Measurements from ENCODE around the gene PDE11A. TPM values are rescaled to one million over a fixed set of nuclear protein-coding genes. Genes with fewer than 3 reads are reported as not detected.
A peak's percentile ranks its signal among the peaks of the same experiment; 100 is the strongest.
"Not testable (repeated sequence)": the region's sequence is repeated elsewhere in the genome, so short reads cannot be mapped to it uniquely, and the experiment has no call there.

The PDE11A gene
- polyA plus RNA-seq, 6 donors from 2014 or later, result not detected

GRCh38 chr2:178068823-178069454 lies 3.6 kb downstream of the PDE11A start:
- Mint-ChIP-seq H3K4me3 (no peak overlapping the region), H3K27ac (no peak overlapping the region), H3K36me3 (no peaks in the 10 kb centered on the region), H3K4me1 (peaks cover 0 to 11% (median 6%) of the 10 kb centered on the region in 3 donors), H3K27me3 (peaks cover 33 to 50% (median 41%) of the 10 kb centered on the region in 3 donors), H3K9me3 (peaks cover 0 to 6% (median 0%) of the 10 kb centered on the region in 7 donors)
- ATAC-seq (ENCODE audit: low read depth in 2 of 2) (no peak), DNase-seq (no peak)

GRCh38 chr2:178066890-178067669 lies 5.5 kb downstream of the PDE11A start:
- H3K36me3 Mint-ChIP-seq, result no peaks in the 10 kb centered on the region
- peaks cover 0 to 6% (median 0%) of the 10 kb centered on the region in 7 donors for H3K9me3 Mint-ChIP-seq
- H3K4me1 Mint-ChIP-seq, result no peaks in the 10 kb centered on the region
- ATAC-seq (ENCODE audit: low read depth in 2 of 2), result no peak
- no peak overlapping the region for H3K27ac Mint-ChIP-seq
- no peak for DNase-seq
- H3K4me3 Mint-ChIP-seq, result no peak overlapping the region
- H3K27me3 Mint-ChIP-seq, result peaks cover 22 to 32% (median 28%) of the 10 kb centered on the region in 3 donors

GRCh38 chr2:178066324-178066723 lies 6.3 kb downstream of the PDE11A start:
- H3K4me3 Mint-ChIP-seq, result no peak overlapping the region
- ATAC-seq (ENCODE audit: low read depth in 2 of 2) (no peak), DNase-seq (no peak)
- no peaks in the 10 kb centered on the region for H3K36me3 Mint-ChIP-seq
- no peak overlapping the region for H3K27ac Mint-ChIP-seq
- H3K27me3 Mint-ChIP-seq, result peaks cover 15 to 25% (median 24%) of the 10 kb centered on the region in 3 donors
- H3K9me3 Mint-ChIP-seq, result peaks cover 0 to 6% (median 0%) of the 10 kb centered on the region in 7 donors
- no peaks in the 10 kb centered on the region for H3K4me1 Mint-ChIP-seq

- Mint-ChIP-seq H3K4me1 (no peaks in the 10 kb centered on the region), H3K27me3 (no peaks in the 10 kb centered on the region), H3K27ac (no peak overlapping the region), H3K36me3 (no peaks in the 10 kb centered on the region), H3K9me3 (peaks cover 0 to 1% (median 0%) of the 10 kb centered on the region in 7 donors), H3K4me3 (no peak overlapping the region)
- no peak for DNase-seq
- no peak for ATAC-seq (ENCODE audit: low read depth in 2 of 2)
These were observed 12.9 kb downstream of the PDE11A start for GRCh38 chr2:178059681-178060080.

GRCh38 chr2:178059111-178059510 lies 13.5 kb downstream of the PDE11A start:
- ATAC-seq (ENCODE audit: low read depth in 2 of 2) (no peak), DNase-seq (no peak)
- H3K27me3 Mint-ChIP-seq, result no peaks in the 10 kb centered on the region
- H3K9me3 Mint-ChIP-seq, result peaks cover 0 to 1% (median 0%) of the 10 kb centered on the region in 7 donors
- no peaks in the 10 kb centered on the region for H3K4me1 Mint-ChIP-seq
- no peak overlapping the region for H3K27ac Mint-ChIP-seq
- H3K4me3 Mint-ChIP-seq, result no peak overlapping the region
- no peaks in the 10 kb centered on the region for H3K36me3 Mint-ChIP-seq

GRCh38 chr2:178057179-178057680 lies 15.3 kb downstream of the PDE11A start:
- no peak for ATAC-seq (ENCODE audit: low read depth in 2 of 2)
- Mint-ChIP-seq H3K27me3 (no peaks in the 10 kb centered on the region), H3K4me3 (no peak overlapping the region), H3K4me1 (no peaks in the 10 kb centered on the region), H3K9me3 (peaks cover 0 to 3% (median 0%) of the 10 kb centered on the region in 7 donors), H3K27ac (no peak overlapping the region), H3K36me3 (no peaks in the 10 kb centered on the region)
- DNase-seq, result no peak

- ATAC-seq (ENCODE audit: low read depth in 2 of 2) (no peak), DNase-seq (no peak)
- H3K9me3 Mint-ChIP-seq, result peaks cover 0 to 3% (median 0%) of the 10 kb centered on the region in 7 donors
- no peak overlapping the region for H3K4me3 Mint-ChIP-seq
- H3K36me3 Mint-ChIP-seq, result no peaks in the 10 kb centered on the region
- peak overlapping the region in 1 of 6 donors; percentile 5 for H3K27ac Mint-ChIP-seq
- no peaks in the 10 kb centered on the region for H3K27me3 Mint-ChIP-seq
- H3K4me1 Mint-ChIP-seq, result no peaks in the 10 kb centered on the region
These were observed 16.2 kb downstream of the PDE11A start for GRCh38 chr2:178056345-178056744.

- not testable (repeated sequence) for DNase-seq, H3K9me3 Mint-ChIP-seq
These were observed 21.3 kb downstream of the PDE11A start for GRCh38 chr2:178051257-178051656.

GRCh38 chr2:178047391-178047790 lies 25.2 kb downstream of the PDE11A start:
- H3K27me3 Mint-ChIP-seq, result peaks cover 0 to 13% (median 8%) of the 10 kb centered on the region in 3 donors
- H3K27ac Mint-ChIP-seq, result no peak overlapping the region

More at GRCh38 chr2:178051257-178051656, 21.3 kb downstream of the PDE11A start:
- not testable (repeated sequence) for H3K4me1 Mint-ChIP-seq; H3K27ac Mint-ChIP-seq; H3K36me3 Mint-ChIP-seq; ATAC-seq (ENCODE audit: low read depth in 2 of 2); H3K4me3 Mint-ChIP-seq; H3K27me3 Mint-ChIP-seq

GRCh38 chr2:178044836-178045235 lies 27.7 kb downstream of the PDE11A start:
- Mint-ChIP-seq H3K4me3 (no peak overlapping the region), H3K9me3 (peaks cover 0 to 3% (median 0%) of the 10 kb centered on the region in 7 donors), H3K27me3 (peaks cover 0 to 5% (median 3%) of the 10 kb centered on the region in 3 donors), H3K27ac (no peak overlapping the region), H3K4me1 (no peaks in the 10 kb centered on the region), H3K36me3 (no peaks in the 10 kb centered on the region)
- ATAC-seq (ENCODE audit: low read depth in 2 of 2), result no peak
- DNase-seq, result no peak

More at GRCh38 chr2:178047391-178047790, 25.2 kb downstream of the PDE11A start:
- no peak for ATAC-seq (ENCODE audit: low read depth in 2 of 2)
- Mint-ChIP-seq H3K9me3 (peaks cover 0 to 3% (median 0%) of the 10 kb centered on the region in 7 donors), H3K36me3 (no peaks in the 10 kb centered on the region), H3K4me3 (no peak overlapping the region), H3K4me1 (no peaks in the 10 kb centered on the region)
- DNase-seq, result no peak

- no peak overlapping the region for H3K4me3 Mint-ChIP-seq
- ATAC-seq (ENCODE audit: low read depth in 2 of 2), result no peak
These were observed 29.3 kb downstream of the PDE11A start for GRCh38 chr2:178043266-178043665.

GRCh38 chr2:178033583-178033982 lies 39.0 kb downstream of the PDE11A start:
- H3K9me3 Mint-ChIP-seq, result peaks cover 11 to 37% (median 26%) of the 10 kb centered on the region in 7 donors
- H3K27me3 Mint-ChIP-seq, result not testable (repeated sequence)

More at GRCh38 chr2:178043266-178043665, 29.3 kb downstream of the PDE11A start:
- Mint-ChIP-seq H3K36me3 (no peaks in the 10 kb centered on the region), H3K9me3 (peaks cover 0 to 3% (median 0%) of the 10 kb centered on the region in 7 donors), H3K27ac (no peak overlapping the region), H3K4me1 (no peaks in the 10 kb centered on the region), H3K27me3 (peaks cover 0 to 8% (median 3%) of the 10 kb centered on the region in 3 donors)
- no peak for DNase-seq

GRCh38 chr2:178029342-178029741 lies 43.2 kb downstream of the PDE11A start:
- DNase-seq (no peak), ATAC-seq (ENCODE audit: low read depth in 2 of 2) (no peak)
- no peak overlapping the region for H3K4me3 Mint-ChIP-seq
- H3K36me3 Mint-ChIP-seq, result peaks cover 0 to 12% of the 10 kb centered on the region in 2 donors
- H3K27ac Mint-ChIP-seq, result no peak overlapping the region
- H3K27me3 Mint-ChIP-seq, result peaks cover 0 to 6% (median 0%) of the 10 kb centered on the region in 3 donors
- H3K9me3 Mint-ChIP-seq, result peaks cover 5 to 19% (median 12%) of the 10 kb centered on the region in 7 donors
- H3K4me1 Mint-ChIP-seq, result no peaks in the 10 kb centered on the region

More at GRCh38 chr2:178033583-178033982, 39.0 kb downstream of the PDE11A start:
- H3K4me3 Mint-ChIP-seq; ATAC-seq (ENCODE audit: low read depth in 2 of 2); H3K27ac Mint-ChIP-seq; DNase-seq; H3K4me1 Mint-ChIP-seq: not testable (repeated sequence)
- peaks cover 0 to 12% of the 10 kb centered on the region in 2 donors for H3K36me3 Mint-ChIP-seq

Data from naive B cell (primary cell).